ENCODE data around the gene ADAM11. TPM values are rescaled to one million over a fixed set of nuclear protein-coding genes. Genes with fewer than 3 reads are reported as not detected.

The ADAM11 gene
- total and polyA plus RNA-seq, 2 donors from 2014 or later: 0.24 to 0.28 TPM

GRCh38 chr17:44831371-44831770, 72.6 kb downstream of the ADAM11 start:
- no peaks in the 10 kb centered on the region for H3K9me3 ChIP-seq (ENCODE audit: control insufficient read depth in 2 of 3, insufficient read depth in 1 of 3, low read length in 3 of 3)
- no peaks in the 10 kb centered on the region for H3K27me3 ChIP-seq (ENCODE audit: control insufficient read depth, insufficient read depth, low read length)
- DNase-seq (peak in 3 of 5 donors; percentile 29 to 49 (median 29)), FAIRE-seq (no peak)
- no peaks in the 10 kb centered on the region for H3K4me1 ChIP-seq (ENCODE audit: control insufficient read depth in 2 of 3, insufficient read depth in 2 of 3, low read depth in 1 of 3, low read length in 3 of 3)
- H3K4me3 ChIP-seq (ENCODE audit: low read length in 3 of 3): no peak overlapping the region
- no peaks in the 10 kb centered on the region for H3K36me3 ChIP-seq (ENCODE audit: control insufficient read depth in 2 of 3, insufficient read depth in 3 of 3, low read length in 3 of 3)
- intact Hi-C loops (cut with DNase I): no loop called here
- no peak overlapping the region for H3K27ac ChIP-seq (ENCODE audit: low read depth in 2 of 2, low read length in 2 of 2)
- H3K9ac ChIP-seq (ENCODE audit: low read length in 3 of 3): no peak overlapping the region
- no peak for TF ChIP-seq CTCF (IDR thresholded peaks at IDR 0.05; ENCODE audit: borderline replicate concordance, extremely low read depth, insufficient read depth)

Other genes starting within 250 kb of the ADAM11 start
- 4.7 TPM for gene FZD2, start 201.5 kb upstream of the ADAM11 start, total RNA-seq
- gene FZD2, start 201.5 kb upstream of the ADAM11 start, polyA plus RNA-seq (ENCODE audit: insufficient read depth, low read depth, low replicate concordance): 5.5 TPM
- gene MEIOC, start 102.5 kb upstream of the ADAM11 start, total RNA-seq: 0.28 TPM
- gene MEIOC, start 102.5 kb upstream of the ADAM11 start, polyA plus RNA-seq (ENCODE audit: insufficient read depth, low read depth, low replicate concordance): 0.26 TPM
- gene CCDC43, start 69.2 kb upstream of the ADAM11 start, total RNA-seq: 20.3 TPM
- 14.9 TPM for gene CCDC43, start 69.2 kb upstream of the ADAM11 start, polyA plus RNA-seq (ENCODE audit: insufficient read depth, low read depth, low replicate concordance)
- gene DBF4B, start 50.3 kb upstream of the ADAM11 start, total RNA-seq: 3.5 TPM
- gene DBF4B, start 50.3 kb upstream of the ADAM11 start, polyA plus RNA-seq (ENCODE audit: insufficient read depth, low read depth, low replicate concordance): 1.8 TPM
- gene GJC1, start 71.3 kb downstream of the ADAM11 start, total RNA-seq: 6.5 TPM
- gene GJC1, start 71.3 kb downstream of the ADAM11 start, polyA plus RNA-seq (ENCODE audit: insufficient read depth, low read depth, low replicate concordance): 1.8 TPM
- gene HIGD1B, start 88.9 kb downstream of the ADAM11 start, total RNA-seq: 2.2 TPM
- gene HIGD1B, start 88.9 kb downstream of the ADAM11 start, polyA plus RNA-seq (ENCODE audit: insufficient read depth, low read depth, low replicate concordance): 3.2 TPM
- gene EFTUD2, start 140.5 kb downstream of the ADAM11 start, total RNA-seq: 98.4 TPM
- 37.9 TPM for gene EFTUD2, start 140.5 kb downstream of the ADAM11 start, polyA plus RNA-seq (ENCODE audit: insufficient read depth, low read depth, low replicate concordance)
- 1.4 TPM for gene GFAP, start 156.5 kb downstream of the ADAM11 start, total RNA-seq
- 2.3 TPM for gene GFAP, start 156.5 kb downstream of the ADAM11 start, polyA plus RNA-seq (ENCODE audit: insufficient read depth, low read depth, low replicate concordance)
- 0.44 TPM for gene KIF18B, start 188.8 kb downstream of the ADAM11 start, total RNA-seq
- gene KIF18B, start 188.8 kb downstream of the ADAM11 start, polyA plus RNA-seq (ENCODE audit: insufficient read depth, low read depth, low replicate concordance): not detected
- 0.76 TPM for gene C1QL1, start 209.3 kb downstream of the ADAM11 start, total RNA-seq
- 25.4 TPM for gene C1QL1, start 209.3 kb downstream of the ADAM11 start, polyA plus RNA-seq (ENCODE audit: insufficient read depth, low read depth, low replicate concordance)

Measured in kidney (tissue), 14 donors.